Midbrain (tissue), 1 donor: ENCODE data around the gene ENTHD1.
"Not testable (repeated sequence)": the region's sequence is repeated elsewhere in the genome, so short reads cannot be mapped to it uniquely, and the experiment has no call there.

Experiments
- DNase-seq: peaks from one replicate; lab custom pipeline; 2025; lab: John Stamatoyannopoulos, UW

Gene ENTHD1

DNA sequence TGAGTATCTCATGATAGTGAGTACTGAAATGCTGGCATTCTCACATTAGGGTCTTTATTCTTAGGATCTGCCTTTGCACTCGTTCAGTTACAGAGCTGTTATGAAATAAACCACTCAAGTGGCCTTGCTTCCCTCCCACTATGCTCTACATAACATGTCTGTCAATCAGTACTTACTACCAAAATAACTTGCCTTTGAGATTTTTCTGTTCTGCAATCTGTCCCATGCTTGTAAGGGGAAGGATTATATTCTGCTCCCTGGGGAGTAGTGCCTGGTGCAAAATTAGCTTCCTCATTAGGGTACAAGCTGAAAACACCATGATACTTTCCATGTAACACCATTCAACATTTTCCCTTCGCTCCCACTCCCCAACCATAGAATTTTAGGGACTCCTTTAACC, 5.4 kb upstream of the ENTHD1 start:
- no peak for DNase-seq

GRCh38 chr22:39897841-39898240, 4.3 kb upstream of the ENTHD1 start:
- DNase-seq = no peak

GRCh38 chr22:39896313-39896996, 2.9 kb upstream of the ENTHD1 start:
- no peak for DNase-seq

DNA sequence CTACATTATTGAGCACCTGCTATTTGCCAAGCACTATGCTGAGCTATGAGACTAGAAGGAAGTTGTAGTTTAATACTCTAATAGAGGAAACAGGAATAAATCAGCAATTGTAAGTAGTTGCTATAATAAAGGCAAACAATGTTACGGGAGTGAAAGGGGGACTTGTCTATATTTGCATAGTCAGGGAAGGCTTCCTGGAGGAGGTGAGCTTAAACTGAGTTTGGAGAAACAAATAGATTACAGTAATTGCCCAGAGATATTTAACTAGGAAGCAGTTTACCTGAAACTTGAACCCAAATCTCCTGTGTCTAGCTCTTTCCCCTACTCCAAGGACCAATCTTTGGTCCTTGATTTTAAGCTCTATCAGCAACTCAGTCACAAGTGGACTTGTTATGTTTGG, 2.1 kb upstream of the ENTHD1 start:
- DNase-seq = no peak

DNA sequence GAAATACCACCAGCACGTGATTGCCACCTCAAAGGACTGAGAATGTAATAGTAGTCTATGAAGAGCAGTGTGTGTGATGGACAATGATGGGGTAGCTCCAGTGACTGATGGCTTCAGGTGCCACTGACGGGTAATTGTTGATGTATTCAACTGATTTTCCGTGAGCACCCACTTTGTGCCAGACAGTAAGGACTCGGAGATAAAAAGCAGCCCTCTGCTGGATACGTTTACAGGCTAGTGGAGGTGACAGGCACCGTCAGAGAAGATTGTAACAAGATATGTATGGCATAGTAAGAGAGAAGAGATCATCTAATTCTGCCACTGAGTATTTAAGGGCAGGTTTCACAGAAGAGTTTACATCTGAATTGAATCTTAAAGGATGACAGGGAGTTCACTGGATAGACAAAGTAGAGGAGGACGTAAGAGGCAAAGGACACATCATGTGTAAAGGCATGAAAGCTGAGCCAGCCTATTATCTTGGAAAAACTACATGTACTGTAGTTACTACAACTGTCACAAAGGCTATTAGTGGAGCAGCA, 1.1 kb upstream of the ENTHD1 start:
- no peak for DNase-seq

DNA sequence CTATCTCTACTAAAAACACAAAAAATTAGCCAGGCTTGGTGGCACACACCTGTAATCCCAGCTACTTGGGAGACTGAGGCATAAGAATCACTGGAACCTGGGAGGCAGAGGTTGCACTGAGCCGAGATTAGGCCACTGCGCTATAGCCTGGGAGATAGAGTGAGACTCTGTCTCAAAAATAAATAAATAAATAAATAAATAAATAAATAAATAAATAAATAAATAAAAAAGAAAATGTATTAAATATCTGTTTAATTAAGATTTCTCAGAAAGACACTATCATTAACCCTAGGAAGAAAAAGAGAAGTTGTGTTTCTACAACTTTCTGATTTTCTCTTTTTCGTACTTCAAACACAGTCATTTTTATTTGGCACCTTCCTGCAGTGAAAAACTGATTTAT, 3.6 kb downstream of the ENTHD1 start:
- DNase-seq = not testable (repeated sequence)

GRCh38 chr22:39883057-39883456, 10.5 kb downstream of the ENTHD1 start:
- DNase-seq = no peak

DNA sequence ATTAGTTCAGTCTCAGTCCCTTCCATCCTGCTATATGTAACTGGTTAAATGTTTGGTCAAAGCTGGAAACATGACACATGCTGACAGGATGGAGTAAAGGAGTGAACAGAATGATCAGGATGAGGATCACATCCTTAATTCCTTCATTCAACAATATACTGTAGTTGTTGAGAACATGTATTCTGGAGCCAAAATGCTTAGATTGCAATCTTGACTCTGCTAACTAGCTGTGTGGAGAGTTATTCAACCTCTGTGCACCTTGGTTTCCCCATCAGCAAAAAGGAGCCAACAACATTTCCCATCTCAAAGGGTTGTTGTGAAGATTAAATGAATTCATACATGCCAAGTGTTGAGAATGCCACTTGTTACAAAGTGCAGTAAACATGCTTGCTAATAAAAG, 12.8 kb downstream of the ENTHD1 start:
- DNase-seq = no peak

- no peak for DNase-seq
Observed at GRCh38 chr22:39877079-39877845, 16.3 kb downstream of the ENTHD1 start.

DNA sequence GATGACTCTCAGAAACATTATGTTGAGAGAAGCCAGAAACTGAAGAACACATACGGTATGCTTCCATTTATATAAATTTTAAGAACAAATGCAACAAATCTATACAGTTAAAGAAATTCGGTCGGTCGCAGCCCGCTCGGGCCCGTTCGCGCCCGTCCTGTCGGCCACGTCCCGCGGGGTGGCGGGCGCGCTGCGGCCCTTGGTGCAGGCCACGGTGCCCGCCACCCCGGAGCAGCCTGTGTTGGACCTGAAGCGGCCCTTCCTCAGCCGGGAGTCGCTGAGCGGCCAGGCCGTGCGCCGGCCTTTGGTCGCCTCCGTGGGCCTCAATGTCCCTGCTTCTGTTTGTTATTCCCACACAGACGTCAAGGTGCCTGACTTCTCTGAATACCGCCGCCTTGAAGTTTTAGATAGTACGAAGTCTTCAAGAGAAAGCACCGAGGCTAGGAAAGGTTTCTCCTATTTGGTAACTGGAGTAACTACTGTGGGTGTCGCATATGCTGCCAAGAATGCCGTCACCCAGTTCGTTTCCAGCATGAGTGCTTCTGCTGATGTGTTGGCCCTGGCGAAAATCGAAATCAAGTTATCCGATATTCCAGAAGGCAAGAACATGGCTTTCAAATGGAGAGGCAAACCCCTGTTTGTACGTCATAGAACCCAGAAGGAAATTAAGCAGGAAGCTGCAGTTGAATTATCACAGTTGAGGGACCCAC, 18.2 kb downstream of the ENTHD1 start:
- not testable (repeated sequence) for DNase-seq

- no peak for DNase-seq
Observed at GRCh38 chr22:39873965-39874364, 19.6 kb downstream of the ENTHD1 start.

- no peak for DNase-seq
Observed at GRCh38 chr22:39872548-39872947, 21.0 kb downstream of the ENTHD1 start.

DNA sequence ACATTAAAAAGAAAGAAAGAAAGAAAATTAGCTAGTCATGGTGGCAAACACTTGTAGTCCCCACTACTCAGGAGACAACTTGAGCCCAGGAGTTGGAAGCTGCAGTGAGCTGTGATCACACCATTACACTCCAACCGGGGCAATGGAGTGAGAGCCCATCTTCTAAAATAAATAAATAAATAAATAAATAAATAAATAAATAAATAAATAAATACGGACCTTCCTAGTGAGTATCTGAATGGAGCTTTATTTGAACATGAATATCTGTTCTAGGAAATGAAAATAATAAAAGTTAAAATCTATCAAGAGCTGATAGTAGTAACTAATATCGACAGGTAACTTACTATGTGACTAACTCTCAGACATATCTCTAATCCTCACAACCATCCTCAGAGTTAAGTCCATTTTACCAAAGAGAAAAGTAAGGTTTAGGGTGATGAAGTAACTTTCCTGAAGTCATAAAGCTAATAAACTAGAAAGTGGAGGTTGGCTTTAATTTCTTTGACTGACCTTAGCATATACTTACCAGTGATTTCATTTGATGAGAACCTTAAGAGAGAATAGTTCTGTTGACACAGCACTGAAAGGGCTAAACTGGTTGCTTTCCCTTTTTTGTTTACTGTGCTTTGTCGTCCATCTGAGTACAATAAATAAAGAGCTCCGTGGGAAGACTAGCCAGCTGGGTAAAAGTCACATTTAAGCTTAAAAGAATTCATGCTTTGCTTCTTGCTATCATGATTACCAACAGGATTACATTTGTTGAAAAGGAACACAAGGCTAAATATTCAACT, 22.4 kb downstream of the ENTHD1 start:
- DNase-seq = no peak

DNA sequence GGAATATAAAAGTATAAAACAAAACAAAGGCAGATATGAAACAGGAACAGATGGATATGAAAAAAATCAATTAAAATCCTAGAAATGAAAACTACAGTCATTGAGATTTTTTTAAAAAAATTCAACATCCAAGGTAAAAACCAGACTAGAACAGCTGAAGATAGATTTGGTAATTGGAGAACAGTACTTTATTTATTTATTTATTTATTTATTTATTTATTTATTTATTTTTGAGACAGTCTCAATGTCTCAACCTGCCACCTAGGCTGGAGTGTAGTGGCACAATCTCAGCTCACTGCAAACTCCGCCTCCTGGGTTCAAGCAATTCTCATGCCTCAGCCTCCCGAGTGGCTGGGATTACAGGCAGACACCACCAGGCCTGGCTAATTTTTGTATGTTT, 23.8 kb downstream of the ENTHD1 start:
- not testable (repeated sequence) for DNase-seq

GRCh38 chr22:39868741-39869140, 24.8 kb downstream of the ENTHD1 start:
- DNase-seq = no peak

DNA sequence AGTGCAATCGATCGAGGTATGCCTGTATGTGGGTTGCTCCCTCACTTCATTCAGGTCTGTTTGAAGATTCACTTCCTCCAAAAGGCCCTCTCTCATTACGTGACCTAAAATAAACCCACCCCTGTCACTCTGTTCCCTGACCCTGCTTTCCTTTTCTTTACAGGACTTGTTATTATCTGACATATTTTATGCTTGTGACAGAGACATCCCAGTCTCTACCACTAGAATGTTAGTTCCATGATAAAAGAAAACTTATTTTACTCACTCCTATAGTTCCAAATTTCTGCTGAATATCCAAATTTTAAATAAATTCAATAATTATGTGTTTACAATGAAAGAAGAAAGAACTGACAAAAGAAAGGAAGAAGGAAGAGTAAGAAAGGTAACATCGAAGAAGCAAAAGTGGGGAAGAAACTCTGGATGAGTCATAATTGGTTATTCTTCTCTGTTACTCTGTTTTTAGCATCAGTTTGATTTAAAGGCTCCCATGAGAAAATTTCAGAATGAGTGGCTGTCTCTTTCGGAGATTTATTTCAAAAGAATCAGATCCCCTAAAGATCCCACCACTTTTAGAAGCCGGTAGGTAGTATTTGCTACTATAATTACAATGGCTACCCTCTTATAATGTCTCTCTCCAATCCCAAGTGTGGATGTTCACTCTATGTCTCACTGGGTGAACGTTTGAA, 33.5 kb downstream of the ENTHD1 start:
- DNase-seq = no peak

DNA sequence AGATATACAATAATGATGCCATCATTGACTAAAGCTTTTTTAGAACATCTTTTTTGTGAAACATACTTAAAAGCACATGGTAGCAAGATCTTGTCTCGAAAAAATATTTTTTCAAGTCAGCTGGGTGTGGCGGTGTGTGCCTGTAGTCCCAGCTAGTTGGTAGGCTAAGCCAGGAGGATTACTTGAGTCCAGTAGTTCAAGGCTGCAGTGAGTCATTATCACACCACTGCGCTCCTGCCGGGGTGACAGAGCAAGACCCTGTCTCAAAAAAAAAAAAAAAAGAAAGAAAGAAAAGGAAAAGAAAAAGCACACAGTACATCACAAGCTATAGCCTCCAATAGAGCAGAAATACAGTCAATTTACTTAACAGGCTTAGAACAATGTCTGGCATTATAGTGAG, 37.0 kb downstream of the ENTHD1 start:
- no peak for DNase-seq

DNA sequence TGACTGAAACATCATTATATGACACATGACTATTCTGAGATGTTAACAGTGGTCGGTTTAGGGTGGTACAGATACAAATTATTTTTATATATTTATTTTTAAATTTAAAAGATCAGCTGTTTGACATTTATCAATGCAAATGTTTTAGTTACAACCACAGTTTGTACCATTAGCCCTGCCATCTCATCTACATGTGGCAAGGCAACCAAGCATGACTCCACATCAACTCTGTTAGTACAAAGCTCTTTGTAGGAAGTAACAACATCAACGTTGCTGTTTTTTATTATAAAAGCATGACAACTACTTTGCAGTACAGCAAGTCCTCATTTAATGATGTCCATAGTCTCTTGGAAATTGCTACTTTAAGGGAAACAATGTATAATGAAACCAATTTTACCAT, 40.8 kb downstream of the ENTHD1 start:
- no peak for DNase-seq

GRCh38 chr22:39851606-39852315, 41.8 kb downstream of the ENTHD1 start:
- no peak for DNase-seq

- no peak for DNase-seq
Observed at GRCh38 chr22:39847477-39847876, 46.1 kb downstream of the ENTHD1 start.

- not testable (repeated sequence) for DNase-seq
Observed at GRCh38 chr22:39846539-39846938, 47.0 kb downstream of the ENTHD1 start.
